Measurements from ENCODE around the gene PTPRN2.

The PTPRN2 gene

GRCh38 chr7:157813741-157814661 lies 773.6 kb downstream of the PTPRN2 start:
- DNase-seq = no peak

GRCh38 chr7:157813053-157813452 lies 774.6 kb downstream of the PTPRN2 start:
- DNase-seq = no peak

GRCh38 chr7:157811946-157812345 lies 775.7 kb downstream of the PTPRN2 start:
- DNase-seq = no peak

- no peak for DNase-seq
Observed at GRCh38 chr7:157809863-157810851, 777.5 kb downstream of the PTPRN2 start.

GRCh38 chr7:157809154-157809862 lies 778.3 kb downstream of the PTPRN2 start:
- no peak for DNase-seq

- DNase-seq = no peak
Observed at GRCh38 chr7:157808042-157808441, 779.6 kb downstream of the PTPRN2 start.

- no peak for DNase-seq
Observed at GRCh38 chr7:157807510-157807909, 780.1 kb downstream of the PTPRN2 start.

GRCh38 chr7:157806711-157807110 lies 780.9 kb downstream of the PTPRN2 start:
- no peak for DNase-seq

- no peak for DNase-seq
Observed at GRCh38 chr7:157805713-157806112, 781.9 kb downstream of the PTPRN2 start.

GRCh38 chr7:157803906-157804305 lies 783.7 kb downstream of the PTPRN2 start:
- no peak for DNase-seq

- DNase-seq = no peak
Observed at GRCh38 chr7:157801971-157802675, 785.5 kb downstream of the PTPRN2 start.

- no peak for DNase-seq
Observed at GRCh38 chr7:157801113-157801512, 786.5 kb downstream of the PTPRN2 start.

- DNase-seq = no peak
Observed at GRCh38 chr7:157800281-157800680, 787.3 kb downstream of the PTPRN2 start.

- DNase-seq = no peak
Observed at GRCh38 chr7:157799076-157799685, 788.4 kb downstream of the PTPRN2 start.

- no peak for DNase-seq
Observed at GRCh38 chr7:157797361-157797760, 790.3 kb downstream of the PTPRN2 start.

- no peak for DNase-seq
Observed at GRCh38 chr7:157796846-157797245, 790.8 kb downstream of the PTPRN2 start.

GRCh38 chr7:157795643-157796042 lies 792.0 kb downstream of the PTPRN2 start:
- DNase-seq = no peak

GRCh38 chr7:157795199-157795598 lies 792.4 kb downstream of the PTPRN2 start:
- DNase-seq = no peak

- DNase-seq = no peak
Observed at GRCh38 chr7:157794746-157795065, 792.9 kb downstream of the PTPRN2 start.

GRCh38 chr7:157793973-157794745 lies 793.5 kb downstream of the PTPRN2 start:
- DNase-seq = no peak

- DNase-seq = no peak
Observed at GRCh38 chr7:157793087-157793353, 794.6 kb downstream of the PTPRN2 start.
